Ovary (tissue), 3 donors: ENCODE data around the gene SLC7A9.

Experiments
- CTCF ChIP-seq, 3 donors: fragments of 450-650 bp in 2 of 3; fragments of 200-600 bp in 1 of 3; IDR thresholded peaks; one replicate each; pipeline versions ENCODE4 v1.5.1 to v1.8.0; 2016 to 2022; ENCODE audit warnings: antibody characterized with exemption in 3 of 3, mild to moderate bottlenecking in 1 of 3
- POLR2A ChIP-seq: fragments of 450-650 bp; IDR thresholded peaks from one replicate; pipeline ENCODE4 v1.6.1; 2017; ENCODE audit warnings: antibody characterized with exemption, mild to moderate bottlenecking, moderate library complexity
- donor health status: DM: no; HTN: no; CAD: no.

GRCh38 chr19:32865326-32865725, 4.2 kb downstream of the SLC7A9 start:
- no peak for TF ChIP-seq CTCF (IDR thresholded peaks at IDR 0.05)
- no peak for TF ChIP-seq POLR2A
